Prostate gland (tissue), 2 donors: ENCODE results near the gene SCGB1C1.

ENCODE experiments used
- POLR2A ChIP-seq: fragments of 450-650 bp; IDR thresholded peaks from one replicate; pipeline ENCODE4 v1.6.1; 2016; ENCODE audit warnings: antibody characterized with exemption, mild to moderate bottlenecking
- TF ChIP-seq, protein P1 (sequence below), 4 experiments: fragments of 200-600 bp in 2 of 4; fragments of 450-650 bp in 2 of 4; sonication (generic) in 2 of 4; IDR thresholded peaks; 1 replicate in 3 of 4; 2 replicates in 1 of 4; pipeline ENCODE4 v1.5.1; 2016 to 2019; ENCODE audit warnings: antibody characterized with exemption in 4 of 4, mild to moderate bottlenecking in 2 of 4, moderate library complexity in 2 of 4

DNA sequence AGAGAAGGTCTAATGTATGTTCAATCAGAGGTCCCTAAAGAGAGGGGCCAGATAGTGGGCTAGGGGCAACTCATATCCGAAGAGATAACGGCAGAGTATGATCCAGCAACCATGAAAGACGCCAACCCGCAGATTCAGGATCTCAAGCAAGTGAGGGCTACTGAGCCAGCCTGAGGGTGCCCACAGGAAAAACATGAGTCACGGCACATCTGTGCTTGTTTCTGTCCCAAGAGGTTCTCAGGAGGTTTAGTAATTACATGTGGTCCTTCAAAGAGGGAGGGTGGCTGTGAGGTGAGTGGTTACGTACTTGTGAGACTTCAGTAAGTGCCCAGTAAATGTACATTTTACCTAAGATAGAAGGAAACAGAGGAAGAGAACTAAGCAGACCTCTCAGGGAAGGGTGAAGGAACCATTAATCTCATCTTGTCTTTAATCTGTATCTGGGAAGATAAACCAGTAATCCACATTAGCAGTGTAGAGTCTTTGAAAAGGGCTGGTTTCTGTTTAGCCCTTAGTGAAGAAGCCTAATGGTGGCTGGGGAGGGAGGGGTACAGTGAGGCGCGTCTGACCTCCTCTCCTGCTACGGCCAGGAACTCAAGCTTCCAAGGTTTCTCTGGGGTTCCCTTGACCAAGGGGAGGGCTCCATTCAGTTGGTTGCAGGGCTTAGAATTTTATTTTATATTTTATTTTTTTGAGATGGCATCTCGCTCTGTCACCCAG is 33.0 kb downstream of the SCGB1C1 start:
- TF ChIP-seq, protein P1, sequence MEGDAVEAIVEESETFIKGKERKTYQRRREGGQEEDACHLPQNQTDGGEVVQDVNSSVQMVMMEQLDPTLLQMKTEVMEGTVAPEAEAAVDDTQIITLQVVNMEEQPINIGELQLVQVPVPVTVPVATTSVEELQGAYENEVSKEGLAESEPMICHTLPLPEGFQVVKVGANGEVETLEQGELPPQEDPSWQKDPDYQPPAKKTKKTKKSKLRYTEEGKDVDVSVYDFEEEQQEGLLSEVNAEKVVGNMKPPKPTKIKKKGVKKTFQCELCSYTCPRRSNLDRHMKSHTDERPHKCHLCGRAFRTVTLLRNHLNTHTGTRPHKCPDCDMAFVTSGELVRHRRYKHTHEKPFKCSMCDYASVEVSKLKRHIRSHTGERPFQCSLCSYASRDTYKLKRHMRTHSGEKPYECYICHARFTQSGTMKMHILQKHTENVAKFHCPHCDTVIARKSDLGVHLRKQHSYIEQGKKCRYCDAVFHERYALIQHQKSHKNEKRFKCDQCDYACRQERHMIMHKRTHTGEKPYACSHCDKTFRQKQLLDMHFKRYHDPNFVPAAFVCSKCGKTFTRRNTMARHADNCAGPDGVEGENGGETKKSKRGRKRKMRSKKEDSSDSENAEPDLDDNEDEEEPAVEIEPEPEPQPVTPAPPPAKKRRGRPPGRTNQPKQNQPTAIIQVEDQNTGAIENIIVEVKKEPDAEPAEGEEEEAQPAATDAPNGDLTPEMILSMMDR (IDR thresholded peaks at IDR 0.05): no peak
- TF ChIP-seq POLR2A: no peak
